ENCODE data around the gene HDAC4. TPM values are rescaled to one million over a fixed set of nuclear protein-coding genes. Genes with fewer than 3 reads are reported as not detected.

Gene HDAC4
- total and polyA plus RNA-seq, 2 of the 8 experiments (the other 6 are each of a cell fraction or from before 2014, with no cell fraction given) = 15.4 to 31.5 TPM

GRCh38 chr2:239287461-239287860, 113.4 kb downstream of the HDAC4 start (continued):
- TF ChIP-seq SRF (IDR thresholded peaks at IDR 0.05; ENCODE audit: low read depth, low read length) = no peak

Measured in H1 (cell line).